ENCODE data around the gene BICD2. TPM values are rescaled to one million over a fixed set of nuclear protein-coding genes. Genes with fewer than 3 reads are reported as not detected.

Gene BICD2
- total and polyA plus RNA-seq, 9 of the 15 experiments (the other 6 are each of a cell fraction or from before 2014, with no cell fraction given) = 3.6 to 23.4 (median 11.8) TPM

GRCh38 chr9:92764988-92765936, 629 bp upstream of the BICD2 start (continued):
- TF ChIP-seq HMGXB4 (CRISPR knock-in tag; IDR thresholded peaks at IDR 0.05) (peak; percentile 22; the same call in 1 of the 2 replicates), HOXB6 (CRISPR knock-in tag; IDR thresholded peaks at IDR 0.05; ENCODE audit: borderline replicate concordance) (no peak), GTF2B (IDR thresholded peaks at IDR 0.05; ENCODE audit: extremely low read depth, insufficient read length) (no peak), ZBTB33 (CRISPR knock-in tag; IDR thresholded peaks at IDR 0.05) (peak; percentile 39; the same call in 1 of the 2 replicates), SFPQ (IDR thresholded peaks at IDR 0.05; ENCODE audit: low read depth, low read length) (no peak), TOE1 (IDR thresholded peaks at IDR 0.05; ENCODE audit: borderline replicate concordance) (peak; percentile 63; the same call in 1 of the 2 replicates), TOE1 (CRISPR knock-in tag; IDR thresholded peaks at IDR 0.05; ENCODE audit: borderline replicate concordance, low read depth) (no peak), ZNF316 (IDR thresholded peaks at IDR 0.05) (peak; percentile 27), MLLT1 (IDR thresholded peaks at IDR 0.05) (no peak), ZNF41 (CRISPR knock-in tag; conservative IDR thresholded peaks at IDR 0.05) (no peak), FUS (optimal IDR thresholded peaks at IDR 0.05; ENCODE audit: low read depth, low read length) (peak; percentile 98), POLR3G (IDR thresholded peaks at IDR 0.05; ENCODE audit: extremely low read depth, insufficient read length, insufficient replicate concordance) (no peak), JUN (IDR thresholded peaks at IDR 0.05; ENCODE audit: borderline replicate concordance, low read depth, low read length) (0 out of 2 replicates have a peak, but pooled peaks have one; percentile 24), JUN (CRISPR knock-in tag; IDR thresholded peaks at IDR 0.05; ENCODE audit: borderline replicate concordance) (peak; percentile 13; the same call in 1 of the 2 replicates), ZNF551 (CRISPR knock-in tag; IDR thresholded peaks at IDR 0.05) (no peak), THRB (CRISPR knock-in tag; conservative IDR thresholded peaks at IDR 0.05) (no peak)
